ENCODE results near the gene IRS2.

DNA sequence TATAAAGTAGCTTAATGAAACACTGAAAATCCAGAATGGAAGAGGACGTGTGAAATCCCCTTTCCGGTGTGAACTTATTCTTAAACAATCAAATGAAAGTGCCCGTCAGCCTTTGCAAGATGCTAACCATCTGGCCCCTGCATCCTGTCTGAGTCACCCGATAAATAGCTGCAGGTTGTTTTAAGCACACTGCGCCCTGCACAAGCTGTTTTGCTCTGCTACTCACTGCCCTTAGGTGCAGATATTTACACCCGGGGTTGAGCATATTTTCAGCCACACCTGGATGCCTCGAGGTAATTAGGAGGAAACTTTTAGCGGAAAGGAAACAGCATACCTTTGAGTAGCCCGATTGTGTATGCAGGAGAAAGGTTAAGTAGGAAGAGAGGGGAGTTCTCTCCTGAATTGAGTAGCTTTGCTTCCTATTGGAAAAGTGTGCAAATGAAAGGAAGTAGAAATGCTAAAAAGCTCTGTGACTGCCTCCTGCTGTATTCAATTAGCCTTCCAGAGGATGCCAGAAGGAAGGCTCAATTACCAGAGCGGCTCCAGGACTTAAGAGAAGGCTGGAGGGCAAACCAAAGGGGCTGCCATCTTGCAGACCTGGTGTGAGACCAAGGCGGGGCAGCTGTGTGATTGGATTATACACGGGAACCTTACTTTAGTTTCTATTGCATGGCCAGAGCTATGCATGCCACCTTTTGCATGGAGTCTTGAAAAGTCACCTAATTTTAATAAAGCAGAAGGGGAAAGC lies 42.5 kb downstream of the IRS2 start:
- no peak for TF ChIP-seq POLR2A (IDR thresholded peaks at IDR 0.05; ENCODE audit: borderline replicate concordance, extremely low read depth, insufficient read depth, insufficient read length)
- no peak for TF ChIP-seq EZH2phosphoT487 (IDR thresholded peaks at IDR 0.05; ENCODE audit: borderline replicate concordance)
- no peak for TF ChIP-seq POLR2AphosphoS5 (IDR thresholded peaks at IDR 0.05; ENCODE audit: low read depth, low read length)
- TF ChIP-seq ZFX (IDR thresholded peaks at IDR 0.05), result no peak
- TF ChIP-seq, protein P1, sequence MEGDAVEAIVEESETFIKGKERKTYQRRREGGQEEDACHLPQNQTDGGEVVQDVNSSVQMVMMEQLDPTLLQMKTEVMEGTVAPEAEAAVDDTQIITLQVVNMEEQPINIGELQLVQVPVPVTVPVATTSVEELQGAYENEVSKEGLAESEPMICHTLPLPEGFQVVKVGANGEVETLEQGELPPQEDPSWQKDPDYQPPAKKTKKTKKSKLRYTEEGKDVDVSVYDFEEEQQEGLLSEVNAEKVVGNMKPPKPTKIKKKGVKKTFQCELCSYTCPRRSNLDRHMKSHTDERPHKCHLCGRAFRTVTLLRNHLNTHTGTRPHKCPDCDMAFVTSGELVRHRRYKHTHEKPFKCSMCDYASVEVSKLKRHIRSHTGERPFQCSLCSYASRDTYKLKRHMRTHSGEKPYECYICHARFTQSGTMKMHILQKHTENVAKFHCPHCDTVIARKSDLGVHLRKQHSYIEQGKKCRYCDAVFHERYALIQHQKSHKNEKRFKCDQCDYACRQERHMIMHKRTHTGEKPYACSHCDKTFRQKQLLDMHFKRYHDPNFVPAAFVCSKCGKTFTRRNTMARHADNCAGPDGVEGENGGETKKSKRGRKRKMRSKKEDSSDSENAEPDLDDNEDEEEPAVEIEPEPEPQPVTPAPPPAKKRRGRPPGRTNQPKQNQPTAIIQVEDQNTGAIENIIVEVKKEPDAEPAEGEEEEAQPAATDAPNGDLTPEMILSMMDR (IDR thresholded peaks at IDR 0.05 in 2 of 3, conservative IDR thresholded peaks at IDR 0.05 in 1 of 3; ENCODE audit: borderline replicate concordance in 1 of 3, insufficient read depth in 1 of 3, low read depth in 2 of 3, low read length in 2 of 3), result no peak
- no peak for TF ChIP-seq SIN3A (IDR thresholded peaks at IDR 0.05; ENCODE audit: low read depth)
- TF ChIP-seq YY1 (IDR thresholded peaks at IDR 0.05; ENCODE audit: extremely low read depth, insufficient replicate concordance, low read depth, low read length), result no peak
- TF ChIP-seq TCF7L2 (IDR thresholded peaks at IDR 0.05; ENCODE audit: borderline replicate concordance, extremely low read depth, insufficient read depth, insufficient read length), result no peak
- no peak for TF ChIP-seq JUND (IDR thresholded peaks at IDR 0.05)
- no peak for TF ChIP-seq SP1 (IDR thresholded peaks at IDR 0.05; ENCODE audit: low read depth)
- TF ChIP-seq, protein P2, sequence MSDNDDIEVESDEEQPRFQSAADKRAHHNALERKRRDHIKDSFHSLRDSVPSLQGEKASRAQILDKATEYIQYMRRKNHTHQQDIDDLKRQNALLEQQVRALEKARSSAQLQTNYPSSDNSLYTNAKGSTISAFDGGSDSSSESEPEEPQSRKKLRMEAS (IDR thresholded peaks at IDR 0.05), result no peak
- TF ChIP-seq EZH2 (IDR thresholded peaks at IDR 0.05), result no peak
- TF ChIP-seq, protein P3, sequence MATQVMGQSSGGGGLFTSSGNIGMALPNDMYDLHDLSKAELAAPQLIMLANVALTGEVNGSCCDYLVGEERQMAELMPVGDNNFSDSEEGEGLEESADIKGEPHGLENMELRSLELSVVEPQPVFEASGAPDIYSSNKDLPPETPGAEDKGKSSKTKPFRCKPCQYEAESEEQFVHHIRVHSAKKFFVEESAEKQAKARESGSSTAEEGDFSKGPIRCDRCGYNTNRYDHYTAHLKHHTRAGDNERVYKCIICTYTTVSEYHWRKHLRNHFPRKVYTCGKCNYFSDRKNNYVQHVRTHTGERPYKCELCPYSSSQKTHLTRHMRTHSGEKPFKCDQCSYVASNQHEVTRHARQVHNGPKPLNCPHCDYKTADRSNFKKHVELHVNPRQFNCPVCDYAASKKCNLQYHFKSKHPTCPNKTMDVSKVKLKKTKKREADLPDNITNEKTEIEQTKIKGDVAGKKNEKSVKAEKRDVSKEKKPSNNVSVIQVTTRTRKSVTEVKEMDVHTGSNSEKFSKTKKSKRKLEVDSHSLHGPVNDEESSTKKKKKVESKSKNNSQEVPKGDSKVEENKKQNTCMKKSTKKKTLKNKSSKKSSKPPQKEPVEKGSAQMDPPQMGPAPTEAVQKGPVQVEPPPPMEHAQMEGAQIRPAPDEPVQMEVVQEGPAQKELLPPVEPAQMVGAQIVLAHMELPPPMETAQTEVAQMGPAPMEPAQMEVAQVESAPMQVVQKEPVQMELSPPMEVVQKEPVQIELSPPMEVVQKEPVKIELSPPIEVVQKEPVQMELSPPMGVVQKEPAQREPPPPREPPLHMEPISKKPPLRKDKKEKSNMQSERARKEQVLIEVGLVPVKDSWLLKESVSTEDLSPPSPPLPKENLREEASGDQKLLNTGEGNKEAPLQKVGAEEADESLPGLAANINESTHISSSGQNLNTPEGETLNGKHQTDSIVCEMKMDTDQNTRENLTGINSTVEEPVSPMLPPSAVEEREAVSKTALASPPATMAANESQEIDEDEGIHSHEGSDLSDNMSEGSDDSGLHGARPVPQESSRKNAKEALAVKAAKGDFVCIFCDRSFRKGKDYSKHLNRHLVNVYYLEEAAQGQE (IDR thresholded peaks at IDR 0.05; ENCODE audit: low read depth), result no peak
